HG03354 (cell line): ENCODE results near the gene CALY.
A peak's percentile ranks its signal among the peaks of the same experiment; 100 is the strongest.

Experiments
- ATAC-seq: cut with Tn5 transposase; IDR thresholded peaks from one replicate; pipeline ENCODE4 v1.9.1; 2021; ENCODE audit warnings: mild to moderate bottlenecking; ENCODE audit not compliant: unreplicated experiment, poor library complexity, severe bottlenecking

CALY gene

DNA sequence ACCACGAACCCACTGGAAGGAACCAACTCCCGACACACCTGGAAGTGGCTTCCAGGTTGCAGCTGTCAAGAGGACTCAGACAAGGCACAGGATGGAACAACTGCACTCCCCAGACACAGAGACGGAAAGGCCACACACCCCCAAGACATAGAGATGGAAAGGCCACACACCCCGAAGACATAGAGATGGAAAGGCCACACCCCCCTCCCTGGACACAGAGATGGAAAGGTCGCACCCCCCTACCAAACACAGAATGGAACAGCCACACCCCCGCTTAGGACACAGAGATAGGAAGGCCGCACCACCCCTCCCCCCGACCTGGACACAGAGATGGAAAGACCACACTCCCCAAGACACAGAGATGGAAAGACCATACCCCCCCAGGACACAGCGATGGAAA, 20.4 kb downstream of the CALY start:
- no peak for ATAC-seq

DNA sequence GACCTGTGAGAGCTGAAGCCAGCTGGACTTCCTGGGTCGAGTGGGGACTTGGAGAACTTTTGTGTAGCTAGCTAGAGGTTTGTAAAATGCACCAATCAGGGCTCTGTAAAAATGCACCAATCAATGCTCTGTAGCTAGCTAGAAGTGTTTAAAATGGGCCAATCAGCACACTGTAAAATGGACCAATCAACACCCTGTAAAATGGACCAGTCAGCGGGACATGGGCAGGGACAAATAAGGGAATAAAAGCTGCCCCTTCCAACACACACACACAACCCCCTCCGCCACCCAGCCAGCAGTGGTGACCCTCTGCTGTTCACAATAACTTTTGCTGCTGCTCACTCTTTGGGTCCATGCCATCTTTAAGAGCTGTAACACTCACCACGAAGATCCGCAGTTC, 20.8 kb downstream of the CALY start:
- no peak for ATAC-seq

DNA sequence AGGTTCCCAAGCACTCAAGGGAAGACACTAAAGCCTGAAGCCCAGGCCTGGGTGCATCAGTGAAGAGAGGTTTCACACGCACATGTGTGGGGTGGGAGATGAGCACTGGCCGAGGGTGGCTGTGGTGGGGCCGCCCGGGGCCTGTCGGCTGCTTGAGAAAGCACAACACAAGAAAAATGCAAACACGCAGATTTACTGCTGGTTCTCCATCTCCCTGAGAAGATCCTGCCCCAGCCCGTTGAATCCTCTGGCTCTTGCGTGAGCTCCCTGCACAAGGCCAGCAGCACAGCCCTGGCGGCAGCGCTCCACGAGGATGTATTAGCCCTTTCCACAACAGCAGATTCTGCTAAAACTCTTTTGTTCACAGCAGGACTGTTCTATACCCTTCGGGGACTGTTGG, 21.8 kb downstream of the CALY start:
- no peak for ATAC-seq

DNA sequence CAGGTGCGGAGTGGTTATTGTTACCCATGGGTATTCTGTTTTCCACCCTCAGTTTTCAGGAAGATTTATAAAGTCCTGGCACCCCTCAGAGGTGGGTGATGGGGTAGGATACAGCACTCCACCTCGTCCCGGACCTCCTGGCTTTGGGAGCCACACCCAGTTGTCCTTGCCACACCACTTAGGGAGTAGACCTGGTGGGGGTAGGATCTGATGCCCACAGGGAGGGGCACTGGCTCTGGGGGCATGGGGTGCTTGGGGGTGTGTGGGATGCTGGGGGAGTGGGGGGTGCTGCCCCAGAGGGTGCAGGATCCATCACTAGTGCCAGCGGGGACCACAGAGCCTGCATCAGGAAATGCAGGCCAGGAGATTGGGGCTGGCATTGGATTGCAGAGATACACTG, 23.5 kb downstream of the CALY start:
- no peak for ATAC-seq

DNA sequence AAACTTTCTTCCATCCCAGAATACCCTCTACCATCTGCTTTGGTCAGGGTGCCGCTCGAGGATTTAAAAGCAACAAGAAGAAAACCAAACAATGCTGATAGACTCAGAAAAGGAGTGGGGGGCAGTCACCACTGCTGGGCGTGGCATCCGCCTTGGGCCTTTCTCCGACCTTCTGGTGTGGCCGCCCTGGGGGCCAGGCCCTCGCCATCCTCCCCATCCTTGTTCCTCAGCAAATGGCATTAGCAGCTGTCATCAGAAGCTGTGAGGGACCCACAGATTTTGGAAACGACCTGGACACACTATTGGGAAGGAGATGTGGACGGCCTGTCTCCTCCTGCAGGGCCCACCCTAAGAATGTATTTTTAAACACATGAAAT, 23.9 kb downstream of the CALY start:
- ATAC-seq = no peak

DNA sequence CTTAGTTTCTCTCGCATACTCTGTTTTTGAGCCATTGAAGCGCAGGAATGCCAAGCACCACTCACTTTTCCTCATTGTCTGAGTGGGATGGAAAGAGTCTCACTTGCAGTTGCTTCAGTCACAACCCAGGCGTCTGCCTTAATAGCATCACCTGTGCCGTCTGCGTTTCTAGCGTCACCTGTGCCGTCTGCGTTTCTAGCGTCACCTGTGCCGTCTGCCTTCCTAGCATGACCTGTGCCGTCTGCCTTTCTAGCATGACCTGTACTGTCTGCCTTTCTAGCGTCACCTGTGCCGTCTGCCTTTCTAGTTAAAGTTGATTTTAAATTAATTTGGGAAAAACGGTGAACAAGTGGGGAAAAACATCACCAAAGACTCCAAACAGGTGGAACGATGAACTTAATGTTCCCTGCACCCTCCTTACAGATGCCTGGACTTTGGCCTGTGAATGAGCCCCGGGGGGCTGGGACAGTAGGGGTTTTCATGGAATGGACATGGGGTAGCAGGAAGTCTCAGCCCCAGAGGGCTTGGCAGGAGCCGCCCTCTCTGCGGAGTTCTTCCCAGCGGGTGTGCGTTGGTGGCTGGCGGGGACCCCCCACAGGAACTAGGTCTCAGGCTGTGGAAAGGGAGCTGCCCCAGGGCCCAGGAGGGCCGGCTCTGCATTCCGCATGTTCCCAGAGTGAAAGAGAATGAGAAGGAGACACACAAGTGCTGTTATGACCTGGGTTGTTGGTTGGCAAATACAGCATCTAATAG, 24.5 kb downstream of the CALY start:
- ATAC-seq = no peak

DNA sequence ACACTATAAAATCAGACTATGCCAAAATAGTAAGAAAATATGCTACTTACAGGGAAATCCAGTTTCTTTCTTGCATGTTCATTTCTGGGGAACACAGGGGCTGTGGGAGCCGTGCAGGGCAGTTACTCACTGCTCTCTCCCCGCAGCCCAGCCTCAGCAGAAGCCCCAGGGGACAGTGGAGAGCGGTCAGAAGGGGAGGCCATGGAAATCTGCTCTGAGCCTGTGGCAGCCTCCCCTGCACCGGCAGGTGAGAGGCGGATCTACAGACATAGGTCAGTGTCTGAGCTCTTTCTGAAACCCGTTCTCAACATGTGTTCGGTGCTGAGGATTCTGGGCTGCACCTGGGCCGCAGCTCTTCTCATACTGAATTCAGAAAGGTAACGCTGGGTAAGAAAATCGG, 25.1 kb downstream of the CALY start:
- ATAC-seq = no peak

DNA sequence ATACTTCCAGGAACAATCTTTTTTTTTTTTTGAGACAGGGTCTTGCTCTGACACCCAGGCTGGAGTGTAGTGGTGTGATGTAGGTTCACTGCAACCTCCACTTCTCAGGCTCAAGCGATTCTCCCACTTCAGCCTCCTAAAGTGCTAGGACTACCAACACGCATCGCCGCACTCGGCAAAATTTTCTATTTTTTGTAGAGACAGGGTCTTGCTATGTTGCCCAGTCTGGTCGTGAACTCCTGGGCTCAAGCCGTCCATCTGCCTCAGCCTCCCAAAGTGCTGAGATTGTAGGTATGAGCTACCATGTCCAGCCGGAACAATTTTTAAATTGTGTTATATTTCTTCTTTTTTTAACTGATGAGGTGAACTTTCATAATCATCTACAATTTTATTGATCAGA, 25.9 kb downstream of the CALY start:
- no peak for ATAC-seq

DNA sequence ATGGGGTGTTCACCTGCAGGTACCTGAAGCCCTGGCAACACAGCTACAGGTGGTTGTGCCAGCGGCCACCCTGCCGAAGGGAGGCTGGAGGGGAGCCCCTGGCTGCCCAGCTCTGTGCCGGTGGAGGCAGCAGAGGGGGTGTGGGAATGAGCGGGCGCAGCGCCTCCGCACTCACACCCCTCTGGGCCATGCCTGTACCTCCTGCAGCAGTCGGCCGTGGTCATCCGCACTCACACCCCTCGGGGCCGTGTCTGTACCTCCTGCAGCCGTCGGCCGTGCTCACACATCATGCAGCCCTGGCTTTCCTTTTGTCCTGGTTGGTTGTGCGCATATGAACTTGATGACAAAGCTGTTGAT, 26.3 kb downstream of the CALY start:
- no peak for ATAC-seq

DNA sequence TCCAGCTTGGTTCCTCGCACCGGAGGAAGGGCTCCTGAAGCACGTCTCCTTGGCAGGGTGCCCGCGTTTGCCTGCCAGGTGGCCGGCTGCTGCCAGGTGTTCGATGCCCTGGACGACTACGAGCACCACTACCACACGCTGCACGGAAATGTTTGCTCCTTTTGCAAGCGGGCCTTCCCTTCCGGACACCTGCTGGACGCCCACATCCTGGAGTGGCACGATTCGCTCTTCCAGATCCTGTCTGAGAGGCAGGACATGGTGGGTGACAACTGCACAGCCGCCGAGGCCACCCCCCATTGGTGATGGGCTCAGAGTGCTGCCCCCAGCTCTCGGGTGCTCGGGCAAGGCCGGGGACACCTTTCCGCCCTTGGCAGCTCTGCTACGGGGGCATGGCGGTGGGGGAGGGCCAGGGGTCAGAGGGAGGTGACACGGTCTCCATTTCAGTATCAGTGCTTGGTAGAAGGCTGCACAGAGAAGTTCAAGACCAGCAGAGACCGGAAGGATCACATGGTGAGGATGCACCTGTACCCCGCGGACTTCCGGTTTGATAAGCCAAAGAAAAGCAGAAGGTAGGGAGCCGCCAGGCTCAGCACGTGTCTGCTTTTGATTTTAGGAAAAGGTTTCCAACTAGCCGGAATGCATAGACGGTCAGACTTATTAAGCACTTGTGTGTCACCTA, 26.8 kb downstream of the CALY start:
- ATAC-seq = no peak

DNA sequence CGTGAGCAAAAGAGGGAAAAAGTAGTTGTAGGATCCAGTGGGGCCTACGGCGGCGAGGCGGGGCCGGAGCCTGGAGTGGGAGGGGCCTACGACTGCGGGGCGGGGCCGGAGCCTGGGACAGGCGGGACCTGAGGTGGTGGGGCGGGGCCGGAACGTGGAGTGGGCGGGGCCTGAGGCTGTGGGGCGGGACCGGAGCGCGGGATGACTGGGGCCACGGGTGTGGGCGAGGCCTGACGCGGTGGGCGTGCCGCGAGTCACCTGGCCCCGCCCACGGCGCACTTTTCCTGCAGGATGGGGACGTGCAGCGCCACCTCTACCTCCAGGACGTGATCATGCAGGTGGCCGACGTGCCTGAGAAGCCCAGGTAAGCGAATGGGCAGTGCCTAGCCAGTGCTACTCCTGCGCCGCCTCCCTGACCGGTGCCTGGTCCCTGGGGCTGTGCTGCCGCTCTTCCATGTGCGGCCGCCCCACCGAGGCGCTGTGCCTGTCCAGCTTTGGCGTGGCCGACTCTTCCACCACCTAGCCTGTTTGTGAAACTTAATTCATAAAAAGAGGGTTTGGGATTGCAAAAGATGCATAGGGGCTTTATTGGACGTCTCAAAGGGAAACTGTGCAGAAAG, 27.5 kb downstream of the CALY start:
- ATAC-seq = peak; percentile 77

DNA sequence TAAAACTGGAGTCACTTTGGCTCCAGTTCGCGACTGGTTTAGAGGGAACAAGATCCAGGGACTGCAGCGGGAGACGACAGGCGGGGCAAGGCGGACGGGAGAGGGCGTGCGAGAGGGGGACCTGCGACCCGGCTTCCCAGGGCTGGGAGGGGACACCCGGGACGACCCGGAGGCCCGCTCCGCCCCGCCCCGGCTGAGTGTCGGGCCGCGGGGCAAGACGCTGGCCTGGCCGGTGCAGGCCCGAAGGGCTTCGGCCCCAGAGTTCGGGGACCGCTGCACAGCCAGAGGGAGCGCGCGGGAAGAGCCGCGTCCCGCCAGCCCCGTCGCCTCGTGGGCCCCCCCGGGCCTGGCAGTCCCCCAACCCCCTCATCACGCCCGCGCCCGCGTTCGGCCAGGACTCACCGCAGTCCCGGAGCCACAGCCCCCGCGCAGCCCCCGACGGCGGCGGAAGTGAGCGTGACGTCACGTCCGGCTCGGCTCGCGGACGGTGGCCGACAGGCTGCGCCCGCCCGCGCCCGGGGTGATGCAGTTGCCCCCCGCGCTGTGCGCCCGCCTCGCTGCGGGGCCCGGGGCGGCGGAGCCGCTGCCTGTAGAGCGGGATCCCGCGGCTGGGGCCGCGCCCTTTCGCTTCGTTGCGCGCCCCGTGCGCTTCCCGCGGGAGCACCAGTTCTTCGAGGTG, 28.1 kb downstream of the CALY start, which contains the start of the genes TUBGCP2 and ZNF511:
Gene TUBGCP2 (minus strand): TSS at position 452 of the 679 bp plus-strand sequence. CDS start 5,931 bp downstream, outside the sequence.
Gene ZNF511 (plus strand): TSS at position 494 of the 679 bp plus-strand sequence. CDS start 30 bp downstream, at position 524.
- ATAC-seq = peak; percentile 81

DNA sequence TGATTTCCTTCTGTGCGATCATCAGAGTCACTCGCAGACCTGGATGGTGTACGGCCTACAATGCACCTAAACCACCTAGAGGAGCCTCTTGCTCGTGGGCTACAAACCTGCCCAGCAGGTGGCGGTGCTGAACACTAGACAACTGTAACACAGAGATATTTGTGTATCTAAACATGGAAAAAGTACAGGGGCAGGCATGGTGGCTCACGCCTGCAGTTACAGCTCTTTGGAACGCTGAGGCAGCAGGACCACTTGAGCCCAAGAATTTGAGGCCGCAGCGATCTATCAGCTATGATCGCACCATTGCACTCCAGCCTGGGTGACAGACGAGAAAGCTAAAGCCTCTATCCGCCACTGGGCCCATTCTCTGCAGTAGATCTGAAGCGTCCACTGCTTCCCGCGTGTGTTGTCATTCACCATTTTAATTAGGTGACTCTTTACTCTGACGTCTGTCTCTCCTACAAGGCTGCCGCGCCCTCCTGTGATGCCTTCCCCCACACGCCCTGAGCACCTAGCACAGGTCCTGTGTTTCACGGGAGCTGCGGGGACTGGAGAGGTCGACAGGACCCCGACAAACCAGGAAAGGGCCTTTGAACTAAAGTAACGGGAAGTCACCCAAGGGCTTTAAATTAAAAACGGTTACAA, 28.8 kb downstream of the CALY start:
- ATAC-seq = peak; percentile 60

DNA sequence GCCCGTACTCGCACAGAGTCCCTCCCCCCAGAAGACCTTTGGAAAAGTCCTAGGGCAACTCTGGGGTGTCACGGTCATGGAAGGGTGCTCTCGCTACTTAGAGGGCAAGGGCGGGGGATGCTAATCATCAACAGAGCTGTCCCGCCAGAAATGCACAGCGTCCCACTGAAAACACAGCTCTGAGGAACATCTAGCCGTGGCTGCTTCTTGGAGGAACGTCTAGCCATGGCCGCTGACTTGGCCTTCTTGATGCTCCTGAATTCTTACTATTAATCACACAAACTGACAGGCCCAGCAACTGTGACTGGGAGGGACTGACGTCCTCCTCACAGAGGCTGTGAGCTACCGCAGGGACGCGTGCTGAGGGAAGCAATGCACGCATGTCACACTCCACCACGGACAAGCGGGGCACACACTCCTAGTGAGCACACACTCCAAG, 29.7 kb downstream of the CALY start:
- ATAC-seq = no peak

DNA sequence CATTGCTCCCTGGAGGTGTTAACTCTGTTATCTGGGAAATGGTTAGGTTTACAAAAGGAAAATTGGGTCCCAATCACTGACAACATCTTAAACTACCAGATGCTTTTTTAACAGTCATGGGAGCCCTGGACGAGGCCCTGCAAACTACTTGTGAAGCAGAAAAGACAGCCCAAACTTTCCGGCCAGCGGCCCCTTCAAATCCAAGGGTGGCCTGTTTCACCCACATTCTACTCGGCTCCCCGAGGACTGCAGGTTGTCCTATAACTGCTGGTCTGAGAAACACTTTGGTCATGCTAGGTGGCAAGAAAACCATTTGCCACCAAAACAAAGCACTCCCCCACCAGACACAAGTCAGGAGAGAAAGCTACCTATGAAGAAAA, 30.6 kb downstream of the CALY start:
- ATAC-seq = no peak

DNA sequence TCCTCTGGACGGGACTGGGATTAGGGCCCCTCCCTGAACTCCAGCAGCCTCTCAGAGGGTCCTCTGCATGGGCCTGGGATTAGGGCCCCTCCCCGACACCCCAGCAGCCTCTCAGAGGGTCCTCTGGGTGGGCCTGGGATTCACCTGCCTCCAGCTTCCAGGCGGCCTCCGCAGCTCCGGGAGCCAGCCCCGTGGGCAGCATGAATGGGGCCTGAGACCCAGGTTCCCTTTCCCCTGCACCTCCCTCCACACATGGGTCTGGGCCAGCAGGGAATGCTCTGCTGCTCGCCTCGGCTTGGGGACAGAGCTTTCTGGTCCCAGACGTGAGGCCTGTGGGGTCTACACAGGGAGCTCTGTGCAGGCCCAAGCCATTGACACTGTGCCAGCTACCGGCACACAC, 33.5 kb downstream of the CALY start:
- ATAC-seq = no peak

DNA sequence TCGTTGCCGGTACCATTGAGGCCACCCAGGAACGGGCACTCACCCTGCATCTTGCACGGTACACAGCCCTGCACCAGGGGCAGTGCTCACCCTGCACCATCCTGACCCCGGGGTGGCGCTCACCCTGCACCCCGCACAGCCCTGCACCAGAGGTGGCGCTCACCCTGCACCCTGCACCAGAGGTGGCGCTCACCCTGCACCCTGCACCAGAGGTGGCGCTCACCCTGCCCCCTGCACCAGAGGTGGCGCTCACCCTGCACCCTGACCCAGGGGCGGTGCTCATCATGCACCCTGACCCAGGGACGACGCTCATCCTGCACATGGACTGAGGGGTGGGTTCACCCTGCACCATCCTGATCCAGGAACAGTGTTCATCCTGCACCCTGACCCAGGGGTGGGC, 34.5 kb downstream of the CALY start:
- no peak for ATAC-seq

DNA sequence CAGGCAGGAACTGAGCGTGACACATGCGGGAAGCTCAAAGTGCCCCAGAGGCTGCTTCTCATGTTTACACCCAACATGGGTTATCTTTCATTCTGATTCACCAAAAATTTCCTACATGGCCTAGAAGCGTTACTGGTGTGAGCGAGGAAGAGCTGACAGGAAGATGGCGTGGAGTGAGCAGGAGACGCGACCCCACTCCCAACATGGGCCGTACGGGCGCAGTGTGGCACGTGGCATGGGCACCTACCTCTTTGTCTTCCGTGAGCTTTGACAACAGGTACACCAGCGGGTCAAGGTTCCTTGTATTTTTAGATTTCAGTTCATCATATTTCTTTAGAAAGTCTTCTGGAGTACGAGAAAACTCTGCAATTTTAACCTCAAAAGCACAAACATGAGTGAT, 37.0 kb downstream of the CALY start:
- no peak for ATAC-seq

DNA sequence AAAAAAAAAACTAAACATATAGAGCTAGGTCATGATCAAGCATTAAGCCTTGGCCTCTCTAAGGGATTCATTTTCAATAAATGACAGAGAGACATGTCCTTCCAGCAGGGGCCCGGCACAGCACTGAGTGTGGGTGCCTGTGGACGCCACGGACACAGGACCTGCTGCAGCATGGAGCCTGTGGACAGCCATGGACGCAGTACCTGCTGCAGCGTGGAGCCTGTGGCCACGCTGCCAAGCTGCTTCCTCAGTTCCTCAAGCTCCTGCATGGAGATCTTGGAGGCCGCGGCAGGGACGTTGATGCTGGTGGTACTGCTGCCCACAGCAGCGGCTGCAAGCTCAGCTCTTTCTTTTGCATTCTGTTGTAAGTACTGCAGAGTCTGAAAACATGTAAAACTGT, 37.5 kb downstream of the CALY start:
- no peak for ATAC-seq

DNA sequence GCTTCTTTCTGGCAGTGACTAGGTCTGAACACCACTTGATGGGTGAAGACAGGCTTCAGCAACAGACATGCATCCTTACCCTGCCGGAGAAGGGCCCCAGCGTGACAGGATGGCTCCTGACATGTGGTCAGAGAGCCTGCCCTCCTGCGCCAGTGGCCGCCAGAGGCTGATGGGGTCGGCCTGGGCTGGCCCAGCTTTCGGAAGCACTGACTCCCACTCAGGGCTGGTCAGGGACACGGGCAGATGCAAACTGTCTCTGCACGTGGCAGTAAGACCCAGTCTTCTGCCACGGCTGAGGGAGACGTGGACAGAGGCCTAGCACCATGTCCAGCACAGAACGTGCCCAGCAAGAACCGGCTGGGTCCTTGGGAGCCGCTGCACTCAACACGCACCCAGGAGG, 38.2 kb downstream of the CALY start:
- ATAC-seq = no peak
